IMR-90 (cell line): ENCODE data around the gene SV2B. TPM values are rescaled to one million over a fixed set of nuclear protein-coding genes. Genes with fewer than 3 reads are reported as not detected.
A peak's percentile ranks its signal among the peaks of the same experiment; 100 is the strongest.

ENCODE experiments used
- ATAC-seq: fragments of 200-7000 bp; cut with Tn5 transposase; 2 replicates; pipeline ENCODE4 v1.9.1; 2020; ENCODE audit warnings: low read depth, mild to moderate bottlenecking, moderate library complexity
- BruUV-seq: library from RNA; stranded (reverse); fragments of 400-500 nt; replicated peaks from 2 replicates; lab custom pipeline; 2021; lab: Mats Ljungman, UMichigan
- CTCF ChIA-PET: fragments of 300-600 bp; formaldehyde crosslinking; extraction: SDS; loops from one replicate; lab custom pipeline; 2021; ENCODE audit warnings: antibody characterized with exemption; lab: Yijun Ruan, JAX
- POLR2A ChIA-PET: fragments of 300-600 bp; sonication (Branson Sonifier 250); formaldehyde crosslinking; loops from one replicate; lab custom pipeline; 2022; ENCODE audit warnings: antibody characterized with exemption; ENCODE audit not compliant: unreplicated experiment; lab: Charles Lee
- DNase-seq: peaks from one replicate; pipeline ENCODE4 v3.0.0; 2013
- H2AFZ ChIP-seq: replicated peaks from 2 replicates; pipeline ENCODE3; 2013; ENCODE audit warnings: low read length, mild to moderate bottlenecking; ENCODE audit not compliant: poor library complexity
- H2AK5ac ChIP-seq: 2 replicates; pipeline ENCODE4 v1.6.1; 2013; ENCODE audit warnings: low read depth, low read length, inconsistent platforms
- H2AK9ac ChIP-seq: replicated peaks from 2 replicates; pipeline ENCODE3; 2013; ENCODE audit warnings: mild to moderate bottlenecking, low read depth, low read length, moderate library complexity; ENCODE audit not compliant: poor library complexity
- H2BK120ac ChIP-seq: 2 replicates; pipeline ENCODE4 v1.6.1; 2013; ENCODE audit warnings: low read depth, low read length, inconsistent platforms
- H2BK15ac ChIP-seq: 3 replicates; pipeline ENCODE4 v1.6.1; 2013; ENCODE audit warnings: low read depth, low read length, inconsistent platforms
- H2BK20ac ChIP-seq: 2 replicates; pipeline ENCODE4 v1.6.1; 2013; ENCODE audit warnings: low read depth, mild to moderate bottlenecking, inconsistent platforms, low read length, moderate library complexity
- H2BK5ac ChIP-seq: 2 replicates; pipeline ENCODE4 v1.6.1; 2013; ENCODE audit warnings: mild to moderate bottlenecking, low read depth, low read length, inconsistent platforms; ENCODE audit not compliant: poor library complexity, severe bottlenecking
- H3K14ac ChIP-seq: replicated peaks from 2 replicates; pipeline ENCODE4 v1.6.1; 2013; ENCODE audit warnings: low read depth, low read length, inconsistent platforms
- H3K18ac ChIP-seq: 2 replicates; pipeline ENCODE4 v1.6.1; 2013; ENCODE audit warnings: low read depth, low read length, control low read depth
- H3K23ac ChIP-seq: 2 replicates; pipeline ENCODE4 v1.6.1; 2013; ENCODE audit warnings: low read depth, low read length, inconsistent platforms
- H3K27ac ChIP-seq: 2 replicates; pipeline ENCODE4 v1.5.1; 2013; ENCODE audit warnings: mild to moderate bottlenecking, control low read depth, low read length; ENCODE audit not compliant: insufficient read depth
- H3K27me3 ChIP-seq: 2 replicates; pipeline ENCODE4 v1.6.1; 2013; ENCODE audit warnings: low read length; ENCODE audit not compliant: control insufficient read depth, insufficient read depth
- H3K36me3 ChIP-seq: 2 replicates; pipeline ENCODE4 v1.6.1; 2013; ENCODE audit warnings: low read length, mixed read lengths; ENCODE audit not compliant: control insufficient read depth, insufficient read depth
- H3K4ac ChIP-seq: 2 replicates; pipeline ENCODE4 v1.6.1; 2013; ENCODE audit warnings: low read depth, low read length, inconsistent platforms
- H3K4me1 ChIP-seq: 2 replicates; pipeline ENCODE4 v1.6.1; 2013; ENCODE audit warnings: low read length, mixed read lengths; ENCODE audit not compliant: control insufficient read depth, insufficient read depth
- H3K4me2 ChIP-seq: 2 replicates; pipeline ENCODE4 v1.6.1; 2013; ENCODE audit warnings: low read depth, mild to moderate bottlenecking, control low read depth, low read length, moderate library complexity
- H3K4me3 ChIP-seq: 2 replicates; pipeline ENCODE4 v1.5.1; 2013; ENCODE audit warnings: low read depth, mild to moderate bottlenecking, control low read depth, low read length, moderate library complexity; ENCODE audit not compliant: insufficient read depth
- H3K56ac ChIP-seq: 2 replicates; pipeline ENCODE4 v1.6.1; 2013; ENCODE audit warnings: low read length, inconsistent platforms; ENCODE audit not compliant: insufficient read depth; ENCODE audit errors: extremely low read depth
- H3K79me1 ChIP-seq, 2 experiments: 2 replicates each; pipeline ENCODE4 v1.6.1; 2013; ENCODE audit warnings: low read length in 2 of 2, inconsistent platforms in 1 of 2, low read depth in 1 of 2
- H3K9ac ChIP-seq: 2 replicates; pipeline ENCODE4 v1.6.1; 2013; ENCODE audit warnings: low read depth, low read length, control low read depth
- H3K9me1 ChIP-seq: 2 replicates; pipeline ENCODE4 v1.6.1; 2013; ENCODE audit warnings: low read length, inconsistent platforms; ENCODE audit not compliant: insufficient read depth
- H3K9me3 ChIP-seq: 2 replicates; pipeline ENCODE4 v1.6.1; 2013; ENCODE audit warnings: low read length; ENCODE audit not compliant: control insufficient read depth, insufficient read depth
- H4K20me1 ChIP-seq: 2 replicates; pipeline ENCODE4 v1.6.1; 2013; ENCODE audit warnings: low read length, inconsistent platforms; ENCODE audit not compliant: insufficient read depth
- H4K5ac ChIP-seq: 2 replicates; pipeline ENCODE4 v1.6.1; 2013; ENCODE audit warnings: mild to moderate bottlenecking, low read depth, low read length, control low read depth
- H4K8ac ChIP-seq, 2 experiments: 2 replicates each; pipeline ENCODE4 v1.6.1; 2013; ENCODE audit warnings: low read depth in 2 of 2, low read length in 2 of 2, control low read depth in 1 of 2, inconsistent platforms in 1 of 2
- H4K91ac ChIP-seq: 2 replicates; pipeline ENCODE4 v1.6.1; 2013; ENCODE audit warnings: low read depth, low read length, inconsistent platforms; ENCODE audit not compliant: insufficient read depth
- BHLHE40 ChIP-seq: fragments of 150-350 bp; IDR thresholded peaks from 2 replicates; pipeline ENCODE4 v1.6.1; 2016; ENCODE audit warnings: mild to moderate bottlenecking, low read depth, low read length
- CEBPB ChIP-seq: IDR thresholded peaks from 2 replicates; pipeline ENCODE4 v1.6.1; 2012; ENCODE audit warnings: low read depth, low read length, improper control_type of control experiment
- CHD1 ChIP-seq: IDR thresholded peaks from 2 replicates; pipeline ENCODE4 v1.6.1; 2012; ENCODE audit warnings: low read depth, low read length, improper control_type of control experiment
- CTCF ChIP-seq: conservative IDR thresholded peaks from 2 replicates; pipeline ENCODE4 v1.5.1; 2012; ENCODE audit warnings: mild to moderate bottlenecking, low read depth, low read length, improper control_type of control experiment
- FOS ChIP-seq: fragments of 150-350 bp; IDR thresholded peaks from 2 replicates; pipeline ENCODE4 v1.6.1; 2016; ENCODE audit warnings: low read depth, low read length
- MAFK ChIP-seq: IDR thresholded peaks from 2 replicates; pipeline ENCODE4 v1.6.1; 2012; ENCODE audit warnings: low read depth, low read length, improper control_type of control experiment
- MAZ ChIP-seq: IDR thresholded peaks from 2 replicates; pipeline ENCODE4 v1.6.1; 2012; ENCODE audit warnings: low read depth, mild to moderate bottlenecking, low read length, improper control_type of control experiment, moderate library complexity, borderline replicate concordance
- MXI1 ChIP-seq: IDR thresholded peaks from 2 replicates; pipeline ENCODE4 v1.6.1; 2012; ENCODE audit warnings: low read depth, mild to moderate bottlenecking, low read length, moderate library complexity, borderline replicate concordance
- NFE2L2 ChIP-seq: fragments of 150-350 bp; IDR thresholded peaks from 2 replicates; pipeline ENCODE4 v1.6.1; 2016; ENCODE audit warnings: low read depth, mild to moderate bottlenecking, low read length
- POLR2A ChIP-seq: IDR thresholded peaks from 2 replicates; pipeline ENCODE4 v1.6.1; 2012; ENCODE audit warnings: mild to moderate bottlenecking, low read depth, low read length
- RAD21 ChIP-seq: IDR thresholded peaks from 2 replicates; pipeline ENCODE4 v1.6.1; 2012; ENCODE audit warnings: low read length, improper control_type of control experiment
- RCOR1 ChIP-seq: IDR thresholded peaks from 2 replicates; pipeline ENCODE4 v1.6.1; 2012; ENCODE audit warnings: mild to moderate bottlenecking, low read length, improper control_type of control experiment; ENCODE audit not compliant: insufficient replicate concordance
- RFX5 ChIP-seq: IDR thresholded peaks from 2 replicates; pipeline ENCODE4 v1.8.0; 2012; ENCODE audit warnings: low read depth, mild to moderate bottlenecking, low read length, moderate library complexity
- USF2 ChIP-seq: fragments of 150-350 bp; IDR thresholded peaks from 2 replicates; pipeline ENCODE4 v1.6.1; 2017; ENCODE audit warnings: mild to moderate bottlenecking, antibody characterized with exemption, low read length, low read depth
- WGBS, 2 experiments: methylation state at CpG; one replicate each; pipeline versions ENCODE4 v1.1.5 to v1.1.7; 2013; ENCODE audit warnings: missing lambda C conversion rate in 2 of 2; ENCODE audit not compliant: insufficient read length in 1 of 2; ENCODE audit errors: extremely low coverage in 2 of 2; 5-methylcytosine and 5-hydroxymethylcytosine counted together
- dilution Hi-C: fragments of 300-500 bp; cut with HindIII; formaldehyde crosslinking; loops from one replicate; pipeline ENCODE4 v1.14.3; 2018; ENCODE audit warnings: low sequenced_read_pairs; ENCODE audit not compliant: unreplicated experiment
- in situ Hi-C: fragments of 300-500 bp; cut with MboI; formaldehyde crosslinking; loops from 3 replicates; pipeline ENCODE4 v1.14.3; 2019; ENCODE audit warnings: low sequenced_read_pairs, inconsistent platforms, mixed read lengths
- intact Hi-C: fragments of 100-400 bp; cut with micrococcal nuclease; formaldehyde crosslinking; loops from 2 replicates; pipeline ENCODE4 v1.10.0; 2022
- polyA plus RNA-seq, 3 experiments: library from polyadenylated mRNA; depleted of rRNA; stranded (reverse); fragments of >200 nt; gene quantifications; 2 replicates each; pipeline ENCODE4 v1.2.3, GENCODE V29; 2012; ENCODE audit warnings: low replicate concordance in 1 of 3
- total RNA-seq: library from RNA; depleted of rRNA; stranded (reverse); fragments of >200 nt; gene quantifications from 2 replicates; pipeline ENCODE4 v1.2.3, GENCODE V29; 2012
- TF ChIP-seq, protein P1 (sequence below): fragments of 150-350 bp; IDR thresholded peaks from 2 replicates; pipeline ENCODE4 v1.6.1; 2016; ENCODE audit warnings: low read depth, mild to moderate bottlenecking, low read length, moderate library complexity, borderline replicate concordance

SV2B gene
- total and polyA plus RNA-seq, 2 of the 4 experiments (the other 2 are of a cell fraction) = not detected

GRCh38 chr15:91271565-91272153 is 171.6 kb downstream of the SV2B start:
- H2BK20ac ChIP-seq = no peak overlapping the region
- no peak overlapping the region for H2BK120ac ChIP-seq
- no peaks in the 10 kb centered on the region for H3K9me1 ChIP-seq
- H3K14ac ChIP-seq = no peak overlapping the region
- 0 out of 2 replicates have a peak overlapping the region, but pooled peaks have one; percentile 55 for H3K4me2 ChIP-seq
- no peak overlapping the region for H3K23ac ChIP-seq
- no peak overlapping the region for H2BK15ac ChIP-seq
- no peak overlapping the region for H3K56ac ChIP-seq
- POLR2A ChIA-PET = interaction anchor here (0.6 kb wide), 1 partner anchor 748 kb away, joined by 11 read pairs; no protein-coding TSS in a partner anchor
- DNase-seq = peak; percentile 65
- no peak overlapping the region for H2AFZ ChIP-seq
- no peak overlapping the region for H2BK5ac ChIP-seq
- no peak overlapping the region for H3K27ac ChIP-seq
- no peak overlapping the region for H2AK5ac ChIP-seq
- H3K4me1 ChIP-seq = no peaks in the 10 kb centered on the region
- no peak overlapping the region for H4K91ac ChIP-seq
- no peak overlapping the region for H3K9ac ChIP-seq
- no peak overlapping the region for H4K8ac ChIP-seq
- H3K79me1 ChIP-seq = no peaks in the 10 kb centered on the region
- no peaks in the 10 kb centered on the region for H4K20me1 ChIP-seq
- in situ Hi-C loops = loop anchor here (5.0 to 10.0 kb wide), 2 partner anchors 214 to 317 kb away; partner anchors contain the start of gene RCCD1
- peak; percentile 95 for ATAC-seq
- H4K5ac ChIP-seq = no peak overlapping the region
- BruUV-seq = no TSS peak
- intact Hi-C loops = loop anchor here (1.0 kb wide), 2 partner anchors 215 to 315 kb away; no protein-coding TSS in a partner anchor
- peaks cover 7% of the 10 kb centered on the region for H3K27me3 ChIP-seq
- no peaks in the 10 kb centered on the region for H3K36me3 ChIP-seq
- WGBS, 2 experiments = 60% methylated on average over 1 of the region's 8 CpGs; no CpG with 5 or more reads in 1 of the 2 experiments
- H3K18ac ChIP-seq = no peak overlapping the region
- H3K4me3 ChIP-seq = no peak overlapping the region
- no peak overlapping the region for H2AK9ac ChIP-seq
- H3K9me3 ChIP-seq = no peaks in the 10 kb centered on the region
- dilution Hi-C loops = loop anchor here (25.0 kb wide), 1 partner anchor 209 kb away; no protein-coding TSS in a partner anchor
- H3K4ac ChIP-seq = no peak overlapping the region
- CTCF ChIA-PET = interaction anchor here (0.5 to 1.2 kb wide), 8 partner anchors 16 to 350 kb away, joined by 3 to 10 read pairs (median 4); no protein-coding TSS in a partner anchor
- TF ChIP-seq USF2 (no peak), RFX5 (no peak), MAFK (no peak), FOS (no peak), RAD21 (peak; percentile 87), NFE2L2 (no peak), BHLHE40 (no peak), POLR2A (no peak), MXI1 (no peak), CTCF (peak; percentile 85), MAZ (no peak), CEBPB (no peak), RCOR1 (no peak), CHD1 (no peak)
- TF ChIP-seq, protein P1, sequence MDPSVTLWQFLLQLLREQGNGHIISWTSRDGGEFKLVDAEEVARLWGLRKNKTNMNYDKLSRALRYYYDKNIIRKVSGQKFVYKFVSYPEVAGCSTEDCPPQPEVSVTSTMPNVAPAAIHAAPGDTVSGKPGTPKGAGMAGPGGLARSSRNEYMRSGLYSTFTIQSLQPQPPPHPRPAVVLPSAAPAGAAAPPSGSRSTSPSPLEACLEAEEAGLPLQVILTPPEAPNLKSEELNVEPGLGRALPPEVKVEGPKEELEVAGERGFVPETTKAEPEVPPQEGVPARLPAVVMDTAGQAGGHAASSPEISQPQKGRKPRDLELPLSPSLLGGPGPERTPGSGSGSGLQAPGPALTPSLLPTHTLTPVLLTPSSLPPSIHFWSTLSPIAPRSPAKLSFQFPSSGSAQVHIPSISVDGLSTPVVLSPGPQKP = no peak
